Choroid plexus epithelial cell (primary cell): Measurements from ENCODE around the gene RAP1A.

ENCODE experiments used
- DNase-seq: peaks from one replicate; pipeline ENCODE4 v3.0.0-alpha.2; 2010; ENCODE audit warnings: low read depth
- H3K4me3 ChIP-seq: 2 replicates; pipeline ENCODE4 v1.5.1; 2011; ENCODE audit warnings: low read depth, mild to moderate bottlenecking, control low read depth, low read length, moderate library complexity
- CTCF ChIP-seq: conservative IDR thresholded peaks from 2 replicates; pipeline ENCODE4 v1.5.1; 2011; ENCODE audit warnings: low read depth, mild to moderate bottlenecking, control low read depth, inconsistent platforms, low read length, moderate library complexity

RAP1A gene

GRCh38 chr1:111755331-111756123 is 135.9 kb downstream of the RAP1A start, which contains the start of gene DDX20:
Gene DDX20 (plus strand): TSS chr1:111755901. CDS start chr1:111755925, 24 bp downstream.
- peak within 1 kb of the TSS; percentile 97 for H3K4me3 ChIP-seq
- peak; percentile 76 for TF ChIP-seq CTCF
- peak; percentile 98 for DNase-seq

GRCh38 chr1:111756124-111756513 is 136.5 kb downstream of the RAP1A start:
- no peak for TF ChIP-seq CTCF
- H3K4me3 ChIP-seq: peak overlapping the region; percentile 97
- DNase-seq: no peak

- H3K4me3 ChIP-seq: no peak overlapping the region
- peak; percentile 49 for TF ChIP-seq CTCF
Measured at GRCh38 chr1:111758373-111758772, 138.8 kb downstream of the RAP1A start.

GRCh38 chr1:111761717-111762116 is 142.1 kb downstream of the RAP1A start:
- no peak for TF ChIP-seq CTCF
- DNase-seq: no peak
- H3K4me3 ChIP-seq: no peak overlapping the region

More at GRCh38 chr1:111758373-111758772, 138.8 kb downstream of the RAP1A start:
- DNase-seq: peak; percentile 44

- TF ChIP-seq CTCF: no peak
- no peak overlapping the region for H3K4me3 ChIP-seq
- no peak for DNase-seq
Measured at GRCh38 chr1:111762332-111762731, 142.7 kb downstream of the RAP1A start.
